ENCODE data around the gene C14orf119.
A peak's percentile ranks its signal among the peaks of the same experiment; 100 is the strongest.

The C14orf119 gene

DNA sequence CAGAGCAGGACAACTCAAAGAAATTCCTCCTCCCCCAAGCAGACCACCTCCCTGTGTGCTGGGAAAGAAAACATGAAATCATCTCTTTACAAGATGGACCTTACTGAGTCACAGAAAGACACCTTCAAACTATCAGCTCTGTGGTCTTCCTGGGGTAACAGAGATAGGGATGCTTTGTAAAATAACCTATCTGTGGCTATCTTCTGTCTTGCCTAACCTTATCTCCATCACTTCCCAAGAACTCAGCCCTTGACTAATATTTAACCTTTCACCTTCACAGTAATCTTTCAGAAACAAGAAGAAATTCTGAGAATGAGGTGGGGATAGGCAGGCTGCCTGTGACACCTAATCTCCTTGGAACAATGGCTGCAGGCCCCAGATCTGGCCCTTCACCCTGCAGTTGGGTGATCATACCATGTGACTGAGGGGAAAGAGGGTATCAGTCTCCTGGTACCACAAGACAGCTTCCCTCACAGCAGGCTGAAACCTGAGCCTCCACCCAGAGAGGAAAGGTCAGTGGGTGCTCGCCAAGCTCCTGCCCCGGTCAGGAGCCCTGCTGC is 51.1 kb downstream of the C14orf119 start:
- Histone ChIP-seq H3K4ac (ENCODE audit: low read depth, low read length) (no peak overlapping the region), H2AFZ (ENCODE audit: insufficient read depth, low read length, poor library complexity) (no peak overlapping the region), H2AK5ac (ENCODE audit: low read length) (no peak overlapping the region), H3K27ac (ENCODE audit: low read depth, low read length) (peak overlapping the region; percentile 69), H3K23ac (ENCODE audit: low read length) (no peak overlapping the region), H2BK5ac (ENCODE audit: low read depth, low read length, poor library complexity) (peak overlapping the region; percentile 4), H3K4me1 (ENCODE audit: control insufficient read depth in 1 of 2, insufficient read depth in 2 of 2, low read length in 2 of 2) (peaks cover 13 to 29% of the 10 kb centered on the region in 2 experiments), H3K9me3 (ENCODE audit: insufficient read depth, low read depth, low read length) (no peaks in the 10 kb centered on the region), H3K9ac (ENCODE audit: low read length) (no peak overlapping the region), H3K36me3 (ENCODE audit: control insufficient read depth in 1 of 2, insufficient read depth in 2 of 2, low read length in 2 of 2) (peaks cover 5 to 13% of the 10 kb centered on the region in 2 experiments), H3K79me2 (ENCODE audit: control insufficient read depth, insufficient read depth, low read length, poor library complexity) (no peaks in the 10 kb centered on the region), H3K79me1 (ENCODE audit: low read length) (peaks cover 9% of the 10 kb centered on the region), H3K18ac (ENCODE audit: low read length) (no peak overlapping the region), H2BK120ac (ENCODE audit: insufficient read depth, low read length, poor library complexity) (no peak overlapping the region), H4K8ac (ENCODE audit: low read depth, low read length) (no peak overlapping the region), H3K4me3 (ENCODE audit: low read depth, low read length) (no peak overlapping the region), H3K4me2 (ENCODE audit: low read length) (no peak overlapping the region), H3K27me3 (ENCODE audit: insufficient read depth, low read length) (no peaks in the 10 kb centered on the region), H2BK12ac (ENCODE audit: low read length) (peak overlapping the region; percentile 0), H3K14ac (ENCODE audit: low read length) (no peak overlapping the region), H4K91ac (ENCODE audit: low read depth, low read length) (peak overlapping the region; percentile 6), H4K12ac (ENCODE audit: low read depth, low read length) (no peak overlapping the region)
- DNase-seq, result peak; percentile 69 to 87
- no CpG with 5 or more reads among the region's 2 CpGs for WGBS (ENCODE audit: extremely low coverage, insufficient coverage, insufficient read length)

- H3K27me3 ChIP-seq (ENCODE audit: insufficient read depth, low read length), result no peaks in the 10 kb centered on the region
- H3K18ac ChIP-seq (ENCODE audit: low read length), result no peak overlapping the region
- peak overlapping the region; percentile 6 for H4K91ac ChIP-seq (ENCODE audit: low read depth, low read length)
- no peak overlapping the region for H2AK5ac ChIP-seq (ENCODE audit: low read length)
- H2BK120ac ChIP-seq (ENCODE audit: insufficient read depth, low read length, poor library complexity), result no peak overlapping the region
- peaks cover 5 to 13% of the 10 kb centered on the region in 2 experiments for H3K36me3 ChIP-seq (ENCODE audit: control insufficient read depth in 1 of 2, insufficient read depth in 2 of 2, low read length in 2 of 2)
- peaks cover 13 to 28% of the 10 kb centered on the region in 2 experiments for H3K4me1 ChIP-seq (ENCODE audit: control insufficient read depth in 1 of 2, insufficient read depth in 2 of 2, low read length in 2 of 2)
- H4K12ac ChIP-seq (ENCODE audit: low read depth, low read length), result no peak overlapping the region
- no peak for DNase-seq
- peak overlapping the region; percentile 55 for H3K27ac ChIP-seq (ENCODE audit: low read depth, low read length)
- H3K4me3 ChIP-seq (ENCODE audit: low read depth, low read length), result no peak overlapping the region
- H2AFZ ChIP-seq (ENCODE audit: insufficient read depth, low read length, poor library complexity), result no peak overlapping the region
- H4K8ac ChIP-seq (ENCODE audit: low read depth, low read length), result no peak overlapping the region
- no CpG with 5 or more reads among the region's 4 CpGs for WGBS (ENCODE audit: extremely low coverage, insufficient coverage, insufficient read length)
- H3K14ac ChIP-seq (ENCODE audit: low read length), result no peak overlapping the region
- no peak overlapping the region for H2BK5ac ChIP-seq (ENCODE audit: low read depth, low read length, poor library complexity)
- no peak overlapping the region for H3K4me2 ChIP-seq (ENCODE audit: low read length)
- H2BK12ac ChIP-seq (ENCODE audit: low read length), result no peak overlapping the region
- no peak overlapping the region for H3K4ac ChIP-seq (ENCODE audit: low read depth, low read length)
- H3K79me2 ChIP-seq (ENCODE audit: control insufficient read depth, insufficient read depth, low read length, poor library complexity), result no peaks in the 10 kb centered on the region
- no peak overlapping the region for H3K9ac ChIP-seq (ENCODE audit: low read length)
- peaks cover 9% of the 10 kb centered on the region for H3K79me1 ChIP-seq (ENCODE audit: low read length)
- no peaks in the 10 kb centered on the region for H3K9me3 ChIP-seq (ENCODE audit: insufficient read depth, low read depth, low read length)
- H3K23ac ChIP-seq (ENCODE audit: low read length), result no peak overlapping the region
Observed at GRCh38 chr14:23146980-23147379, 51.7 kb downstream of the C14orf119 start.

DNA sequence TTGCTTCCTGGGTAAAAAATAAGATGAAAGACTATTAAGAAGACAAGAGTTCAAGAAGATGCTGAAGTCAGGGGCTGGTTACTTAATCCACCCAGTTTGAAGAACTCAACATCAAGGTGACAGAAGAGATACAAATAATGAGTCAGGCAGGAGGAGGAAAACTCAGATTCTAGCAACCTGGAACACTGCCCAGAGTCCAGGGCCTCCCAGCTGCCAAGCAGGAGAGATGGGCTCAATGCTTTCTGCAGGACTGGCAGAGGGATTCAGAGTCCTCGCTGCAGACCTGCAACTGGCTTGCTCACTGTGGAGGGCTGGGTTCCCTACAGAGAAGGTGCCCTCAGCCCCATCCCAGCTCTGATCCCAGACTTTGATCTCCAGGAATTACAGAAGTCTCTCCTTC is 52.4 kb downstream of the C14orf119 start:
- no peak overlapping the region for H3K14ac ChIP-seq (ENCODE audit: low read length)
- no peak overlapping the region for H4K8ac ChIP-seq (ENCODE audit: low read depth, low read length)
- no peak overlapping the region for H3K4me3 ChIP-seq (ENCODE audit: low read depth, low read length)
- DNase-seq, result no peak
- H3K79me1 ChIP-seq (ENCODE audit: low read length), result peaks cover 9% of the 10 kb centered on the region
- H2AK5ac ChIP-seq (ENCODE audit: low read length), result peak overlapping the region; percentile 61
- H2AFZ ChIP-seq (ENCODE audit: insufficient read depth, low read length, poor library complexity), result no peak overlapping the region
- H2BK120ac ChIP-seq (ENCODE audit: insufficient read depth, low read length, poor library complexity), result peak overlapping the region; percentile 47
- WGBS (ENCODE audit: extremely low coverage, insufficient coverage, insufficient read length), result no CpG with 5 or more reads among the region's 1 CpG
- H4K12ac ChIP-seq (ENCODE audit: low read depth, low read length), result no peak overlapping the region
- H3K27me3 ChIP-seq (ENCODE audit: insufficient read depth, low read length), result no peaks in the 10 kb centered on the region
- H3K23ac ChIP-seq (ENCODE audit: low read length), result no peak overlapping the region
- H3K27ac ChIP-seq (ENCODE audit: low read depth, low read length), result peak overlapping the region; percentile 4
- H3K9me3 ChIP-seq (ENCODE audit: insufficient read depth, low read depth, low read length), result no peaks in the 10 kb centered on the region
- no peak overlapping the region for H3K4ac ChIP-seq (ENCODE audit: low read depth, low read length)
- H2BK5ac ChIP-seq (ENCODE audit: low read depth, low read length, poor library complexity), result peak overlapping the region; percentile 50
- H3K4me1 ChIP-seq (ENCODE audit: control insufficient read depth in 1 of 2, insufficient read depth in 2 of 2, low read length in 2 of 2), result peaks cover 11 to 24% of the 10 kb centered on the region in 2 experiments
- peaks cover 5 to 10% of the 10 kb centered on the region in 2 experiments for H3K36me3 ChIP-seq (ENCODE audit: control insufficient read depth in 1 of 2, insufficient read depth in 2 of 2, low read length in 2 of 2)
- no peak overlapping the region for H3K4me2 ChIP-seq (ENCODE audit: low read length)
- H3K18ac ChIP-seq (ENCODE audit: low read length), result peak overlapping the region; percentile 58
- peak overlapping the region; percentile 80 for H4K91ac ChIP-seq (ENCODE audit: low read depth, low read length)
- no peak overlapping the region for H3K9ac ChIP-seq (ENCODE audit: low read length)
- no peaks in the 10 kb centered on the region for H3K79me2 ChIP-seq (ENCODE audit: control insufficient read depth, insufficient read depth, low read length, poor library complexity)
- H2BK12ac ChIP-seq (ENCODE audit: low read length), result peak overlapping the region; percentile 84

- Histone ChIP-seq H3K4me2 (ENCODE audit: low read length) (no peak overlapping the region), H3K9me3 (ENCODE audit: insufficient read depth, low read depth, low read length) (no peaks in the 10 kb centered on the region), H2BK5ac (ENCODE audit: low read depth, low read length, poor library complexity) (peak overlapping the region; percentile 68), H3K27me3 (ENCODE audit: insufficient read depth, low read length) (no peaks in the 10 kb centered on the region), H3K14ac (ENCODE audit: low read length) (peak overlapping the region; percentile 63), H3K4ac (ENCODE audit: low read depth, low read length) (no peak overlapping the region), H2AK5ac (ENCODE audit: low read length) (no peak overlapping the region), H2BK12ac (ENCODE audit: low read length) (no peak overlapping the region), H3K23ac (ENCODE audit: low read length) (no peak overlapping the region), H3K4me1 (ENCODE audit: control insufficient read depth in 1 of 2, insufficient read depth in 2 of 2, low read length in 2 of 2) (peaks cover 11 to 28% of the 10 kb centered on the region in 2 experiments), H3K27ac (ENCODE audit: low read depth, low read length) (peak overlapping the region; percentile 56), H3K9ac (ENCODE audit: low read length) (no peak overlapping the region), H3K79me2 (ENCODE audit: control insufficient read depth, insufficient read depth, low read length, poor library complexity) (no peaks in the 10 kb centered on the region), H2BK120ac (ENCODE audit: insufficient read depth, low read length, poor library complexity) (peak overlapping the region; percentile 69), H2AFZ (ENCODE audit: insufficient read depth, low read length, poor library complexity) (no peak overlapping the region), H3K36me3 (ENCODE audit: control insufficient read depth in 1 of 2, insufficient read depth in 2 of 2, low read length in 2 of 2) (peaks cover 3% of the 10 kb centered on the region in 2 experiments), H3K79me1 (ENCODE audit: low read length) (peaks cover 9% of the 10 kb centered on the region), H4K12ac (ENCODE audit: low read depth, low read length) (peak overlapping the region; percentile 33), H3K4me3 (ENCODE audit: low read depth, low read length) (no peak overlapping the region), H4K91ac (ENCODE audit: low read depth, low read length) (peak overlapping the region; percentile 66), H4K8ac (ENCODE audit: low read depth, low read length) (no peak overlapping the region), H3K18ac (ENCODE audit: low read length) (no peak overlapping the region)
- WGBS (ENCODE audit: extremely low coverage, insufficient coverage, insufficient read length), result no CpG with 5 or more reads among the region's 5 CpGs
- DNase-seq, result peak in 1 of 2 donors; percentile 29
Observed at GRCh38 chr14:23148591-23149249, 53.4 kb downstream of the C14orf119 start.

Data from trophoblast cell (in vitro differentiated cells and primary cell).